GM21447 (cell line): ENCODE data around the gene ADAMTS14.

Source experiments
- ATAC-seq: cut with Tn5 transposase; IDR thresholded peaks from one replicate; pipeline ENCODE4 v1.9.1; 2021; ENCODE audit not compliant: unreplicated experiment

Gene ADAMTS14

DNA sequence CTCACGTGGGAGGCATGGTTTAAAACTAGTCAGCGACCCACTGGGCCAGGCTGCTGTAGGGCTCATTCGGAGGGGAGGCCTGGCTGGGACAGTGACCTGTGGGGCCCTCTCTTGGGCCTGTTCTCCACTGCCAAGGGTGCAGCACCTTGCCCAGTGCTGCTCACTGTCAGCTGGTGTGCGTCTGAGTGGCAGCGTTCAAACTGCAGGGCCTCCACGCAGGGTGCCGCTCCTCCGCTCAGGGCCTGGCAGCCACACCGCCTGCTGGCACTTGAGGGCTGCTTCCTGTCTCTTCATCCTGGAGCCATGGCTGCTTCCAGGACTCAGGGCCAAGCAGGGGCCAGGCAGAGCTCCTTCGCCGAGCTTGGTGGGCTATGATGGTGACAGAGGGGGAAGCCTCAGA lies 18.3 kb downstream of the ADAMTS14 start:
- no peak for ATAC-seq

DNA sequence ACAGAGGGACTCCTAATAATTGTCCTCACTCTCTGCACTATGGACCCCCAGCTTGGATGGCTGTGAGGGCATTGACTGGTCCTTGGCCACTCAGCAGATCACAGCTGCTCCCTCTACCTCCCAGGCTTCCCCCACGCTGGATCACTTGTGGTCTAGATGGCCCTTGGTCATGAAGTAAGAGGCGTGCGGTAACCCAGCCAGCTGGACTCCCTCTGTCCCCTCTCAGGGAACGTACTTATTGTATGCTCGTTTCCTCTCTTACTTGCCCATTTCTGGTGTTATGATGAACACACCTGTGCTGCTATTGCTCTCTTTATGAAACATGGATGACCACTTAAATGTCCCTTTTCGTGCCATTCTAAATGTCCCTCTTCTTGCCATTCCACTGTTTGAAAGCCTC lies 19.3 kb downstream of the ADAMTS14 start:
- ATAC-seq = no peak

DNA sequence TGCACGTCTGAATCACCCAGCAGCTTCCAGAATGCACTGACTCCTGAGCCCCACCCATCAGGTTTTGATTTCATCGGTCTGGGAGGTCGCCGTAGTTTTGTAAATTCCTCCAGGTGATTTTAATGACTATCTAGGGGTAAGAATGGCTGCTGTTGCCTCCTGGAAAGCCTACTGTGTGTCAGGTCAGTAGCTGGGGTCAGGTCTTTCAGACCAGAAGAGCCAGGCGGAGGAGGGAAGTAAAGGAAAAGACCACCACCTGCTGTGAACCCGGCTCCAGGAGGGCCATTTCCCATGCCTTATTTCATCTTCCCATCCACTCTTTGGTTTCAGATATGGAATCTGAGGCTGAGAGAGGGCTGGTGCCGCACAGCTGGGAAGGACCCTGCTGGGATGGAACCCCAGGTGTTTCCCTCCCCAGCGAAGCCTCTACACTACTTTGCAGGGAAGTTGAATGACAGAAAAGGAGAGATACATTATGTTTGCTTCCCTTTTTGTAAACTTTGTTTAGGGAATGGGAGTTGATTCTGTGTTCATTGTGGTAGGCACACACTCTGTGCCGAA lies 19.8 kb downstream of the ADAMTS14 start:
- no peak for ATAC-seq

DNA sequence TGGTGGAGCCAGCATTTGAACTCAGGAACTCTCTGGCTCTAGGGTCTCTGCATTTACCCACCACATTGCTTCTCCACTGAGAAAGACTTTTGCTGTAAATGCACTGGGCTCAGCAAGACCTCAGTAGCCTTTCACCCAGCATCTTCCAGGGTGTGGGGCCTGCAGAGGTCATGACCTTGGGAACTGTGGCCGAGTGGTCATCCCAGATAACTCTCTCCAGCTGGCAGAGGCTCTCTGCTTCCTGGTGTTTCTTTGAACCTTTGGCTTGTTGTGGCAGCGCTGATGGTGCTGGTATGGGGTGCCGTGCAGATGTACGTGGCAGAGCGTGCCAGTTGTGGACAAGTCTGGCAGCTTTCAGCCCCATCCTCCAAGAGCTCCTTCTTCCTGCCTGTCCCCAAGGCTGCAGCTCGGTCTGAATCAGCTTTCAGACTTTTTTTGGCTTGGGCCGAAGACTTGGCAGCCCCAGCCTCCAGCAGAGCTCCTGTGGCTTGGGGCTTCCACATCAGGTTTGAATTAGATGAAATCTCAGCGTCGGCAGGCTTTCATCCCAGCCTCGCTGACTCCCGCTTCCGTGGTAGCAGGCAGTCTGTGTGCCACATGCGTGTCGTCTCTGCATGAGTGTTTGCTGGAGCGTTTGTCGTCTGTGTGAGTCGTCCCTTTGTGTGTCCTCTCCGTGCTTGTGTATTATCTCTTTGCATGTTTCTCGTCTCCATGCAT lies 21.5 kb downstream of the ADAMTS14 start:
- ATAC-seq = no peak

DNA sequence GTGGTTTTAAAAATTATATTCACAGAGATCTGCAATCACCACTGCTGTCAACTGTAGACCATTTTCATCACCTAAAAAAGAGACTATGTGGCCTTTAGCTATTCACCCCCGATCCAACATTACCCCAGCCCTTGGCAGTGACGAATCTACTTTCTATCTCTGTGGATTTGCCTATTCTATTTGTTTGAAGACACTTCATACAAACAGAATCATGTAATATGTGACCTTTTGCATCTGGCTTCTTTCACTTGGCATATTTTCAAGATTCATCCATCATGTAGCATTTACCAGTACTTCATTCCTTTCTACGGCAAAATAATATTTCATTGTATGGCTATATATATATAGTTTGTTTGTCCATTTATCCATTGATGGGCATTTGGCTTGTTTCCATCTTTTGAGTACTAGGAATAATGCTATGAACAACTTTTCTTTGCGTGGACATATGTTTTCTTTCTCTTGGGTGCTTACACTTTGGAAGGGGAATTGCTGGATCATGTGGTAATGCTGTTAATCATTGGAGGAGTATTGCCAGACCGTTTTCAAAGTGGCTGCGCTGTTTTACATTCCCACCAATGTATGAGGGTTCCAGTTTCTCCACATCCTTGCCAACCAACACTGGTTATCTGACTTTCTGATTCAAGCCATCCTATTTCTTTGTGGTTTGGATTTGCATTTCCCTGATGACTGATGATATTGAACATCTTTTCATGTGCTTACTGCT lies 22.3 kb downstream of the ADAMTS14 start:
- no peak for ATAC-seq

DNA sequence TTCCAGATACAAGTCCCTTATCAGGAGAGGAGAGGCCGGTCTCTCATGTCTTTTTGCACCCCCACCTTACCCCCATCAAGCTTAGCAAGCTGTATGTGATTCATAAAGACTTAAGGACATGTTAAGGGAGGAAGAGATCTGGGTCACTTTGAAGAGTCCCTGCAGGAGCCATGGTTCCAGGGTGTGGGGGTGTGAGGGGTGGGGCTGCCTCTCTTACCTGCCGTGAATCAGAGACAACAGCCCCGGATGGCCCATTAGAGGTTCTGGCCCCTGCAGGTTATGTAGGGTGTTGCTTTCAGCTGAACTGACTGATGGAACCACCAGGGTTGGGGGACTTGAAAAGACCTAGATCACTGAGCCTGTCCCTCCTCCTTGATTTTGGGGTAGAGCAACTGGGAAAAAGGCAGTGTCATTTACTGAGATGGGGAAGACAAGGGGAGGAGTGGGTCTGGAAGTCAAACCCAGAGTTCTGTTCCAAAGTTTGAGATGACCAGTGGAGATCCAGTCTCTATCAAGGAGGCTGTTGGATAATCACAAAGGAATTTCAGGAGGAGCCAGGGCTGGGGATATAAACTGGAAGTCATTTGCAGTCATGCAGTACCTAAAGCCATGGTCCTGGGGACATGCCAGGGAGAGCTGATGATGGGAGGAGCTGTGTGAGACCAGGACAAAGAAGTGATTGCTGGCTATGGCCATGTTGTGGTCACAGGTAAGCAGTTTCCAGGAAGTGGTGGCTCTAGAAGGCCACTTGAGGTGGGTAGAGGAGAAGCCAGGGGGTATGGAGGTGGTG lies 23.1 kb downstream of the ADAMTS14 start:
- no peak for ATAC-seq

DNA sequence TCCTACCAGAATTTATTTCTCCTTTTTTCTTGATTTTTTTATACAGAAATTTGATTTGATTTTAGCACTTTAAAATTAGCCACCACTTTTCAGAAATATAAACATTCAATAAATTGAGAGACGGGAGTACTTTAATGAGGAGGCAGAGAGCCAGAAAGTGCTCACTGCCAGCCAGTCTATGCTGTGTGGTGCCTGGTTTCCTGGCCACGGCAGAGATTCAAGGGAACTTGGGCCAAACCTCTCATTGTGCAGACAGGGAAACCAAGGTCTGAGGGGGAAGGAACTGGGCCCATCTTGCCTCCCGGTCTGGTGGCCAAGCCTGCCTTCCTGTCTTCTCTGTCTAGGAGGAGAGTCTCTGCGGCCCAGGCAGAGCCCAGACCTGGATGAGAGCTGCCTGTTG lies 25.9 kb downstream of the ADAMTS14 start:
- ATAC-seq = no peak

DNA sequence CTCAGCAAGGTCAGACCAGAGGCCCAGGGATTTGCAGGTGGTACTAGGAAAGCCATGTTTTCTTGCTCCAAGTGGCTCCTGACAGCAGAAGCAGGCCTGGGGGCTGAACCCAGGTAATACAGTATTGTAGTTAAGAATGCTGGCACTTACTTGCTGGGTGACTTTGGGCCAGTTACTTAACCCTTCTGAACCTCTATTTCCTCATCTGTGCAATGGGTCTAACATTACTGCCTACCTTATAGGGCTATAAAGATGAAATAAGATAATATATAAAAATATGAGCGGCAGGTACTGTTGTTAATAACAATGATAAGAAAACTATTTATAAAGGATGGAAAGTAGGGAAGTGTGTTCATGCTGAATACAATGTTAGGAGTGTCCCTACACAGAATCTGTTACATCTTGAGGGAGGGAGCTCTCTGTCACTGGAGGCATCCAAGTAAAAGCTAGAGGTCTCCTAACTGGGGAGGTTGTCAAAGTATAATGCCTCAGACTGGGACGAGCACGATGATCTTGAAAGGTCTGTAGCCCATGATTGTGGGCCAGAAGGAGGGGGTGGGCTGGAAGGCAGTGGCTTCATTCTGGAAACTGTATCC lies 26.9 kb downstream of the ADAMTS14 start:
- ATAC-seq = no peak

DNA sequence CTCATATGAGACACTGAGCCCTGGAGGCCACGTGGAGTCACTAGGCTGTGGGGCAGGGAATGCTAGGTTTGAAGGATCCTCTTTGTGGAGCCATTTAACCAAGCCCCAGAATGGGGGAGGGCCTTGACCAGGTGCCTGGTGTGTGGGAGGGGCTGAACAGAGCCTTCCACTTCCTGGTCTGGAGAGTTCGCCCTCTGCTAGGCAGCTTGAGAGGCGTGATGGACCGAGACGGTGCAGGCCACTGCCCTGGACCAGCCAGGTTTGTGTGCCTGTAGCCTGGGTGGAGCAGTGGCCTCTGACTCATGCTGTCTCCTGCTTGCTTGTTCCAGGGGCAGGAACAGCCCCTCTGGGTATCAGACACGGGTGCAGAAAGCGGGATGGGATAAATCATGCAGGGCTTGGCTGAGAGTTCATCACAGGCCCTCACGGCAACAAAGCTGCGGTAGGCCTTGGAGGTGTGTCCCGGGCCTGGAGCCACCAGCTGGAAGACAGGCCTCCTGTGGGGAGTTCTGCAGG lies 27.4 kb downstream of the ADAMTS14 start:
- no peak for ATAC-seq

DNA sequence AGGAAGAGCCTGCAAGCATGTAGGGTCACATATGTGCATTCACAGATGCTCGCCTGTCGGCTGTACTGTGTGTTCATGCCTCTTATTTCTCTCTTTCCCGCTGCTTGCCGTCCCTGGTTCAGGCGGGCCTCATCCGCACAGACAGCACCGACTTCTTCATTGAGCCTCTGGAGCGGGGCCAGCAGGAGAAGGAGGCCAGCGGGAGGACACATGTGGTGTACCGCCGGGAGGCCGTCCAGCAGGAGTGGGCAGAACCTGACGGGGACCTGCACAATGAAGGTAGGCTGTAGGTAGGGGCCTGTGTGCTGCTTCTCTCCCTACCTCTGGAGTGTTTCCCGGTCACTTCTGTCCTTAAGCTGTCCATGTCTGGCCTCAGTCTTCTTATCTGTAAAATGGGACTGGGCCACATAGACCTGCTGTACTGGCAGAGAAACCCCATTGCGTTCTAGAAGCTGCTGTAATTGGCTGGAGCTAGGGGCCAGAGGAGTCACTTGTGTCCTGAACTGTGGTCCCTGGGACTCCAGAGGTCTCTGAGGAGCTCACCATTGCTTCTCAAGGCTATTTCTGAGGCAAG lies 30.0 kb downstream of the ADAMTS14 start:
- no peak for ATAC-seq

DNA sequence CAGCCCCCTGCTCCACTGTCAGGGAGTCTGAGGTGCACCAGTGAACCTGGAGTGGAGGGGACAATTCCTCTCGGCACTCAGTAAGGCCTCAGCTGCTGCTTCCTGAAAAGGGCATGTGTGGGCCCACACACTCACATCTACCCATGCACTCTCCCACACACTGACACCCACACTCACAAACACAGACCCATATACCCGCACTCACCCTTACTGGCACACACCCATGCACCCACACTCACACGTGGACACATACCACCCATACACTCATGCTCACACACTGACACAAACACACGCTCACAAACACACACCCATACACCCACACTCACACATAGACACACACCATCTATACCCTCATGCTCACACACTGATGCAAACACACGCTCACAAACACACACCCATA lies 31.9 kb downstream of the ADAMTS14 start:
- ATAC-seq = no peak

DNA sequence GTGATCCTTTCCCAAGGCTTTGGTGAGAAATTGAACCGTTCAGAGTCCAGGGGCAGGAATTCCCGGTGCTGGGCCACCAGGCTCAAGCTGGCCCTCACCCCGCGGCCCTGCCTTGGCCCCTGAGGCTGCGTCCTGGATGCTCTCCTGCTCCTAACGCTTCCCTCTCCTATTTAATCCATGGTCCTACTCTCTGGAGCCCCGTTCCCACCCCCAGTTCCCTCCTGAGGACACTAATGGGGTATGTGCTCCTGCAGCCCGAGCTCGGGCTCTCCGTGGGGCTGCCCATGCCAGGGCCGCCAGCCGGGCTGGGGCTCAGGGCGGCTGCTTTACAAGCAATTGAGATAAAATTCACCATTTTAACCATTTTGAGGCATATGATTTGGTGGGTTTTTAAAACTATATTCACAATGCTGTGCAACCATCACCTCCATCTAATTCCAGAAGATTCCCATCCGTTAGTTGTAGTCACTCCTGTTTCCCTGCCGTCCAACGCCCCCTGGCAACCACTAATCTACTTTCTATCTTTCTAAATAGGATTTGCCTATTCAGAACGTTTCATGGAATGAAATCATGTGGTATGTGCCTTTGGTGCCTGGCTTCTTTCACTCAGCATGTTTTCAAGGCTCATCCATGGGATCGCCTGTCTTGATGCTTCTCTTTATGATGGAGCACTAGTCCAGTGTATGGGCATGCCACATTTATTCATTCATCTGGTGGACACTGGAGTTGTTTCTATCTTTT lies 33.0 kb downstream of the ADAMTS14 start:
- ATAC-seq = no peak

DNA sequence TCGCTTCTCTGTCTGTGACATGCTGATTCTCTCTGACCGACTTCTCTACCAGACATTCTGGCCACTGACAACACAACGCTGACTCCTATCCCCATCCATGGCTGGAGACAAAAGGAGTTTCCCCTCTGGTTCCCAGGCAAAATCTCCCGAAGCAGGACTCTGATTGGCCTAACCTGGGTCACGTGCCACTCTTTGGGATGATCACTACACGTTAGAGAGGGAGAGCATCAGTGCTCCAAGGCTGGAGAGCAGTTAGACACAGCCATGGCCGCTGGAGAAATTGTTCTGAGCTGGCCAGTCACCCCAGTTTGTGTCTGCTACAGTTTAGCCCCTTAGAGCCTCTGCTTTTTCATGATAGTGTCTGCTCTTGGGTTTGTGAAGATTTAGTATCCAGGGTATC lies 38.9 kb downstream of the ADAMTS14 start:
- no peak for ATAC-seq

DNA sequence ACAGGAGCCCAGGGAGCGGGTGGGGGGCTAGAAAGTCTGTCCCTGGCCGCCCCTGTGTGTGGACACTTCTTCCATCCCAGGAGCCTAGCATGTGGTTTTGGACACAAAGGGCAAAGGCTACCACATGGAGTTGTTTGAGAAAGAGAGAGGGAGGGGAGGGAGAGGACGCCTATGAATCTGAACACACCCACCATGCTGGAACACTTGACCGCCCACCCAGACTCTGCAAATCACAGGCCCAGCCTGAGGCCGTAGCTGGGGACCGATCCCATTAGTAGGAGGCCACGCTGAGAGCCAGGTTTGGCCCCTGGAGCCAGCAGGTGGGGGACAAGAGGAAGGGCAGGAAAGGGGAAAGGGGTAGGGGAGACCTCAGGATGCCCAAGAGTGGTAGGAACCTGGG lies 39.6 kb downstream of the ADAMTS14 start:
- no peak for ATAC-seq

DNA sequence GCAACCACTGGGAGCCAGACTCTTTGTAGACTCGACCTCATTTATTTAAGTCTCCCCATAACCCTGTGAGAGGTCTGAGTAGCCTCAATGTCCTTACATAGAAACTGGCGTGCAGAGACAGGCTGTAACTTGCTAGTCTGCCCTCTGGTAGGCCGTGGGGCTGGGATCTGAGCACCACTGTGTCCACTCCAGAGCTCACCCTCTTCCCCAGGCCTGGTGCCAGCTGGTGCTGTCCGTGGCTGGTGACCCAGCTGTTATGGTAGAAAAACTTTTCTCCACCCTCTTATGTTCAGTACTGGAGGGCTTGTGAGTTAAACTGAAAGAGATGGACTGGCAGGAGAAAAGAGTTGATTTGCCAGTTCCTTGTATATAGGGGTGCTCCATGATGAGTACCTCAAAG lies 41.9 kb downstream of the ADAMTS14 start:
- no peak for ATAC-seq

DNA sequence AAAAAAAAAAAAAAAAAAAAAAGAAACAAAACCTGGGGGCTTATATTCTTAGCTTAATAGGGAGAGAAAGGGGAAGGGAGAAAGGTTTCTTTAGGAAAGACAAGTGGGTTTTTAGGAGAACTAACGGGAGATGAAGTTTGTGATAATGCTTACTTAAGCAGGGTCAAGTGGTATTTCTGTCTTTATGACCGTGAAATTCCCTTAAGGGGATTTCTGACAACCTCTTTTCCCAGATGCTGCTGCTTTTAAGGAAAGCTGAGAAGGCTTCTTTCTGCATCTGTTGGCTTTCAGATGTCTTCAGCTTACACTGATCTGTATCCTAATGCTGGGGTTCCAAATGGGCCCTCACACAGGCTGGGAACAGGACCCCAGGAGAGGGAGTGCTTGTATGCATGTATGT lies 42.6 kb downstream of the ADAMTS14 start:
- no peak for ATAC-seq

DNA sequence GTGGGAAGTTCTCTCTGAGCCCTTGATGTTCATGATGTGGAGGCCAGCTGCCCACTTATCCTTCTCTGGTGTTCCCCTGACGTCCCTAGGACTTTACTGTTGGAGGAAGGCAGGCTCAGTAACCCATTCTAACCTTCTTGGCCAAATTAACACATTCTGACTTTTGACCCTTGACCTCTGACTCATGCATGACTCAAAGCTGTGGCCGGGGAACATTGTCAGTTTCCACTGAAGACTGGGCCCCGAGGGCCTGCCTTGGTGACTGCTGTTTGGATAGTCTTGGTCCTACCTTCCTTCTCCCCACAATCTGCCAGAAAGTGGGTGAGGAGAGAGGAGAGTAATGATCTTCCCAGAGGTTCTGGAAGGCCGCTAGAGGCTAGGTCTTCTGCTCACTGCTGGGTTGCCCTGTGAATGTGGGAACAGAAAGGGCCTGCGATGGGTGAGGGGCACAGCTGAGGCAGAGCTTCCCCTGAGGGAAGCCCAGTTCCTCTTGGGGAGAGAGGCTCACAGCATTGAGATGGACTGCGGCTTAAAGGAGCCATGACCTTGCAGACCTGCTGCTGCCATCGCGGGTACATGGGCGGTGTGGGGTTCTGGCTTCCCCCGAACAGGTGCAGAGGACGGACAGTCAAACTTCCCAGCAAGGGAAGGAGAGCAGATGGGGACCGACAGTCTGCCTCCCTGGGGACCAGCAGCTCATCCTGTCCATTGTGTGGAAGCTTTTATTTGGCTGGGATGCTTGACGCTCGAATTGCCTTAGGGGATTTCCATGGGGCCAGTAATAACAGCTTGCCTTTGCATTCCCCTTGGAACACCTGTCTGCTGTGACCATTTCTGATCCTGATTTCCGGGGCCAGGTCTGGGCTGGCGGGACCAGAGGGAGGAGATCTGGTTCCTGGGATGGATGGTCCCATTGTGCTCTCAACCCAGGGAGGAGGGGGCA lies 43.8 kb downstream of the ADAMTS14 start:
- ATAC-seq = no peak

DNA sequence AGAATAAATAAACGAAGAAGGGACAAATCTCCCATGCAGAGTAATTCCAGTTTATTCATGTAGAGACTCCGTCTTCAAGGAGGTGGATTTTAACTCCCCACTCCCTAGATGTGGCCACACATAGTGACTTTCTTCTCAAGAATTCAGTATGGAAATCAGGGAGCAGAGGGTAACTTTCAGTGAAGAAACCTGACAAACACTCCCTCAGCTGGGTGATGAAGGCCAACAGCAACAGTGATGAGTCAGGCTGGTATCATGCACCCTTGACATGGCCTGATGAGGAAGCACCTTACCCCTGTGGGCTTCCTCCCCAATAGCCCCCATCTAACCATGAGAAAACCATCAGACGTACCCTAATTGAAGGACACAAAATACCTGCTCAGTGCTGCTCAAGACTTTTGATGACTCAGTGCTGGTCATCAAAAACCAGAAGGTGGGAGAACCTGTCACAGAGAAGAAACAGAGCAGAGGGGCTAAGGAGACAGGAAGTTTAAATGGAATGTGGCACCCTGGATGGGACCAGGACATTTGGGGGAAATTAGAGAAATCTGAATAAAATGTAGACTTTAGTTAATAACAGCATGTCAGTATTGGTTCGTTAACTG lies 50.6 kb downstream of the ADAMTS14 start:
- ATAC-seq = no peak
